ENCODE data around the gene CARHSP1.
"Not testable (repeated sequence)": the region's sequence is repeated elsewhere in the genome, so short reads cannot be mapped to it uniquely, and the experiment has no call there.

The CARHSP1 gene

DNA sequence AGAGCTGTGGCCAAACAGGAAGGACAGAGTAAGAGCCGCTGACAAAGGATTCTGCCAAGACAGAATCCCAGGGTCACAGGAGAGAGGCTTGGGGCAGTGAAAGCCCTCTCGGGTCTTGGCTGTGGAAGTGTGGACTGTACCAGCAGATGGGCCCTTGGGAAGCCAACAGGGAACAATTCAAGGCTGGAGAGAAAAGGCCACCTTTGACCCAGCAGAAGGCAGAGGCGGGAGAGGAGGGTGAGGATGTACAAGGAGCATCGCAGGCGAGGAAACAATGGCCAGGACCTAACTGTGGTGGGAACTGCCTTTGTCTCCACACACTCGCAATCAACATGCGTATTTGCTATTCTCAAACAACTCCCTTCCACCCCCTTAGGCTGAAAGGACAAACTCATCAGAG is 15.7 kb downstream of the CARHSP1 start:
- DNase-seq: no peak

DNA sequence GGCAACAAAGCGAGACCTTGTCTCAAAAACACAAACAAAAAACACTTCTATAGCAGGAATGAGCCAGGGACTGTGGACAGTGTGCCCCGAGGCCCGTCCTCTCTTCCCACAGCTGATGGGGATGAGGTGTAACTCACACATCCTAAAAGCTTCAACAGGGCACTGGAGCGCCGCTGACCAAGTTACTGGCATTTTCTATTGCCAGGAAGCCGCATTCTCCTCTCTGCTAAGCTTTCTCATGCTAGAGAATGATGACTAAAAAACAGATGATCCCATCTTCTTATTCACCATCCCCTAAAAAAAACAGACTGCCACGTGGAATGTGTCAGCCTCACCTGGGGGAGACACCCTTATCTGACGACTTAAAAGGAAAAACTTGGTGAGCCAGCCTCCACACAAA is 16.3 kb downstream of the CARHSP1 start:
- no peak for DNase-seq

DNA sequence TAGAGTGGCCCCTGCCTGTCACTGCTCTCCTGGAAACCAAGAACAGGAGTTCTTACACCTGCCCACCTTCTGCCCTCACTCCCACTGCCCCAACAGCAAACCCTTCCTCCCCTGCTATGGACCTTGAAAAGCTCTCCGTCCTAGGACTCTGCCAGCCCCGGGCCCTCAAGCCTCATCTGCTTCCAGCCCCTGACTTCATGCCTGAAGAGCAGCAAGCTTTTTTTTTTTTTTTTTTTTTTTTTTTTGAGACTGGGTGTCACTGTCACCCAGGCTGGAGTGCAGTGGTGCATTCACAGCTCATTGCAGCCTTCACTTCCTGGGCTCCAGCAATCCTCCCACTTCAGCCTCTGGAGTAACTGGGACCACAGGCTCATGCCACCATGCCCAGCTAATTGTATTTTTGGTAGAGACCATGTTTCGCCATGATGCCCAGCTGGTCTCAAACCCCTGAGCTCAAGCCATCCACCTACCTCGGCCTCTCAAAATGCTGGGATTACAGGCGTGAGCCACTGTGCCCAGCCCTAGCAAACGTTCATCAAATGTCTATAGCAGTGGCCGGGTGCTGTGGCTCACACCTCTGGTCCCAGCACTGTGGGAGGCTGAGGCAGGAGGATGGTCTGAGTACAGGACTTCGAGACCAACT is 16.9 kb downstream of the CARHSP1 start:
- no peak for DNase-seq

DNA sequence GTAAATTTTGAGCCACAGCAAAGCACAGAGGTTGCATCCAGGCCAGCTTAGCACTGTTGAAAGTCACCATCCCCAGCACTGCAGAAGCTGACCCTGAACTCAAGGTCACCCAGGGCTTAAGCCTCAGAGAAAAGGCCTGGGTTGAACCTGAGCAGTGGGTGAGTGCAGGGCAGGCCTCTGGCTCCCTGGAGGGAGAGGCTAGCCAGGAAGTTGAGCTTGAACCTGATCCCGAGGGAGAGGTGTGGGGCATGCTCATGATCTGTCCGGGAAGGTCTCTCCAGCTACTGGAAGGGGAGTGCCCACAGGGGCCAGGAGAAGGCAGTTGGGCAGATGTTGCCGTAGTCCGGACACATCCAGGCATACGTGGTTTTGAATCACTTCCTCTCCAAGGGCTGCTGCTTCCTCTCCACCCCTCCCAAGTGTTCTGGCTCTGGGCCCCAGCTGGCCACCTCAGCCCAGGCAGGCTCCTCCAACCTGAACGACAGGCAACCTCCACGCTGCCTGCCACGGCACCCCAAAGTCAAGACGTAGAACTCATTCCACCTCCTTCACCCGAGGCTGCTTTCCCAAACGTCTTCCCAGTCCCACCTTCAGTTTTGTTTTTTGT is 18.4 kb downstream of the CARHSP1 start:
- no peak for DNase-seq

DNA sequence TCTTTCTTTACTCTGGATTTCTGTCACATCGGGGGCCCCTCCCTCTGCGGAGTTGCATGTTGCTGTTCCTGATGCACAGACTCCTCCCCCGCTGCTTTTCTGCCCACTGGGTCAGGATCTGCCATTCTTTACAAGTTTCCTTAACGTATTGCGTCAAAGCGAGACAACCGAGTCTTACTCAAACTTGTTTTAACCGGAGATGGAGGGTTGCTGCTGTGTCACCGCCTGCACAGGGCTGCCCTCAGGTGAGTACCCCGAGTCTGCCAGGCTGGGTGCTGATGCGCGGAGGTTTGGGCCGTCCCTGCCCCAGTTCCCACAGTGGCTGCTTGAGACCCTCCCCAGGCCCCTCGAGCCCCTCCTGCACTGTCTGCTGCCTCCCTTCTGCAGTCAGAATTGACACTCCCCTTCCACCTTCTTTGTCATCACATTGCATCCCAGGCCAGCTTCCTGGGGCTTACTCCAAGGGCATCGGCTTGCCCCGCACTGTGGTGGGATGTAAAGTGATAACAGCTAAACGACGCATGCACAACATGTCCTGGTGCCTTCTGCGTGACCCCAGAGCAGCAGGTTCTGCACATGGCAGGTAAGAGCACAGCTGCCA is 19.3 kb downstream of the CARHSP1 start:
- no peak for DNase-seq

DNA sequence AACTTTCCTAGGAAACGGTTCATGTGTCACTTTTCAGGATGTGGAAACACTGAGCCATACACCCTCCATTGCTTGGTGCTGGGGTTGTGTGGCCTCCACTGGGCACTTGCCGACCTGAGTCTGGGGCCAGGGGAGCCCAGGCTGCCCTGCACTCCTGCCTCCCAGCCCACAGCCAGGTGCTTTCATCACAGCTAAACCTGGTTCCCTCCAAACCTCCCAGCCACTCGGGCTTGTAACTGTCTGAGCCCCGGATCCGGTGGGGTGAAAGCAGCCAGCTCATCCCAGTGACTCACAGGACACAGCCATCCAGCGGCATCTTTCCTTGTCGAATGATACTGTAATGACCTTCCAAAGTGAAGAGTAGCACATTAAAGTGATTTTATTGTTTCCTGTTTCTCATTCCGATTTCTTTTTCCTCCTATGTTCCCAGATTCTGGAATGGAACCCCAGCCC is 19.8 kb downstream of the CARHSP1 start:
- peak; percentile 47 for DNase-seq

DNA sequence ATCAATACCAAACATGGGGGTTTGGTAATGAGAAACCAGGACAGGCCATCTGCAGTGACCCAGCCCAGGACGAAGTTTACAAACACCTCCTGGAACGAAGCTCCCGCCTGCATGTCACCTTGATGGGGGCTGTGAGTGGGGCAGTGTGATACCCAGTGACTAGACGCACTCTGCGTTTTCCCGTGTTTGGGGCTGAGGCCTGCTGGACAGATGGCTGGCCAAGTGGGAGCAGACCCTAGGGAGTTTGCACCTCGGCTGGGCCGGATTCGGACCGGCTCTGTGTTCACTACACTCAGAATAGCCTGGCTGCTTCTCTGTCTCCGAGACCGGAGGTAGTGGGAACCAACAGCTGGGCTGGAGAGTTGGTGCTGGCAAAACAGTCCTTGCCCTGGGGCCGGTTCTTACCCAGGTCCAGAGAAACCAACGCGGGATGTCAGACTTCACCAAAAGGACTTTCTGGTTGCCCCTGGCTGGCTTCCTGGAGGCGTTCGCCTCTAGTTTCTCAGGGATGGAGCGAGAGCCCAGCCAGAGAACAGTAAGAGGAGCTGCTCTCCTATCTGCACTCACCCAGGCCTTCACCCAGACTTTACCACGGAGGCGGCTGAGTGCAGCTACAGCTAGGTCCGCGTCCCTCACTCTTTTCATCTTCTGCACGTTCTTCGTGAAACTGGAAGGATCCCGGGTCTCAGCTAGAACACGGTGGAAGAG is 20.4 kb downstream of the CARHSP1 start:
- DNase-seq: no peak

DNA sequence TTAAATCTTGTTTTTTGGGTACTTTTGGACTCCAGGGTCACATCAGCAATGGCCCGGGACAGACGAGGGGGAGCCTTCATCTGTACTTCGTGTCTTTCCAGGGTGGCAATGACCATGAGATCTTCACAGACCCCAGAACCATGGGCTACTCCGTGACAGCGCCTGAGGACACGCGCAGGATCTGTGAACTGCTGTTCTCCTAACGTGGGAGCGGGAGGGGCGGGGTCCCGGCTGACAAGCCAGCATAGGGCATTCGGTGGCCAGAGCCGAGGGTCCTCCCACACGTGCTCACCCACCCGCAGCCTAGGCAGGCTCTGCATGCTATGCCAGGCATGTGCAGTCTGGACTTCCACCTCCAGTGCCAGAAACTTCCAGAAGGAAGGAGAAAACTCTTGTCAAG is 21.2 kb downstream of the CARHSP1 start:
- DNase-seq: no peak

DNA sequence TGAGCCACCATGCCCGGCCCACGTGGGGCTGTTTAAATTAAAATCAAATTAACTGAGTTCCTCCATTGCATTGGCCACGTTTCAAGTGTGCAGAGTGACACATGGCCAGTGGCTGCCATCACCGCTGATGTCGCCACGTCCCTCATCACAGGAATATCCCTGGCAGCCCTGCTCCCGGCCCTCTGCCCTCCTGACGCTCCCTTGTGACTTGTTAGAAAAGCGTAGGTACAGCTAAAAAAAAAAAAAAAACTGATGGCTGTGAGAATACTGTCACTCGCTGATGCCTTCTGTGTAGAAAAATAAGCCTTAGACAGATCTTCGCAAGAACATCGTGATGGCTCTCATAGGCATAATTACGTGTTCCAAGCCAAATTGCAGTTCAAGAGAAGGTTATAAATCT is 21.7 kb downstream of the CARHSP1 start:
- DNase-seq: no peak

DNA sequence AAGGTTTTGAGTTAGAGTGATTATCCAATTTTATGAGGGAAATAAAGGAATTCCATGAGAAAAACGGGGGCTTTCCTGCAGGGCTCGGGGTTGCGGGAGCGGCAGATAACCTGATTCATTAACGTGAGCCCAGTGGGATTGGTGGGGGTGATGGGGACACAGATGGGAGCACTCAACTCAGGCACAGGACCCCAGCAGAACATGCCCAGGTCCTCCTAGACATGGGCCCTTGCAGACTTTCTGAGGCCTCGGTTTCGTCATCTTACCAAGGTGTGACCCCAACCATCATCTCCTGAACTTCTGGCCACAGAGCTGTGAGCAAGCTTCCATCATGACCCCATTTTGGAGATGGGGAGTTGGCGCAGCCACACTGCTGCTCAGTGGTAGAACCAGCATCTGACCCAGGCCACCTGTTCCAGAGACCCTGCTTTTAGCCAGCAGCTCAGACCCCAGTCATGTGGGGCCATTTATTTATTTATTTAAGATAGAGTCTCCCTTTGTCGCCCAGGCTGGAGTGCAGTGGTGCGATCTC is 22.3 kb downstream of the CARHSP1 start:
- DNase-seq: no peak

DNA sequence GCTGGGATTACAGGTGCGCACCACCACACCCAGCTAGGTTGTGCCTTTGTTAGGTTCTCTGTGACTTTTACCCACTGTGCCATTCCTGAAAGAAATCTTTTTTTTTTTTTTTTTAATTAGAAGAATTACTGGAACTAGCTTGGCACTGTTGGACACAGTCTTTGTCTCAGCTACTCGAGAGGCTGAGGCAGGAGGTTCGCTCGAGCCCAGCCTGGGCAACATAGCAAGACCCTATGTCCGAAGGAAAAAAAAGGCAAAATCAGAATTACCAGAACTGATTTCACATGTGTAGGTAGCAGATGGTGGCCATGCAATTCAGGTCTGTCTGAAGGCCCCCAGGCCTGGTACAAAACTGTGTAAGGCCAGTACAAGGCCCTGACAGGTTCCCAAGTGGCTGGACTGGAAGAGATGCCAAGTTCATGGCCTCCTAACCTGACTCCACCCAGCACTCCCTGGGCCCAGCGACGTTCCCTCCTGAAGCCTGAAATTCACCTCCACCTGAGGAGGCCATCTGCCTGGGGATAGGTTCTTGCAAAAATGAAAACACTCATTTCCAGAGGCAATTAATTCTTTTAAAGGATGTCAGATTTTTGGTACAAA is 23.0 kb downstream of the CARHSP1 start:
- no peak for DNase-seq

DNA sequence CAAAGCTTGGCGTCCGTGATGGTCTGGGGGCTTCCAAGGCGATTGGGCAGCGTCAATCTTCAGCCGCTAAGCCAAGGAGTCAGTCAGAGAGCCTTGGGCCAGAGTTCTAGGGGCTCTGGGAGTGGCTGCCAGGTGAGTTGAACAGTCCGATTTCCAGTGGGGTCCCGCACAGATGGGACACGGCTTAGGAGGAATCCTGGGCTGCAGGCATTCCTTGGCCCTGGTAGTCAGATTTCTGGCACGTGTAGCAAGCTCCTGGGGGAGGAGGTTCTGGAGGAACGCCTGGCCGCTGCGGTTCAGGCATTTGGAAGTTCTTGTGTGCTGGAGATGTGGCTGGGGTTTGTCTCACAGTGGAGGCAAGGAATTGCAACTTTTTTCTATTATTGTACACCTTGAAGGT is 25.5 kb downstream of the CARHSP1 start:
- DNase-seq: not testable (repeated sequence)

DNA sequence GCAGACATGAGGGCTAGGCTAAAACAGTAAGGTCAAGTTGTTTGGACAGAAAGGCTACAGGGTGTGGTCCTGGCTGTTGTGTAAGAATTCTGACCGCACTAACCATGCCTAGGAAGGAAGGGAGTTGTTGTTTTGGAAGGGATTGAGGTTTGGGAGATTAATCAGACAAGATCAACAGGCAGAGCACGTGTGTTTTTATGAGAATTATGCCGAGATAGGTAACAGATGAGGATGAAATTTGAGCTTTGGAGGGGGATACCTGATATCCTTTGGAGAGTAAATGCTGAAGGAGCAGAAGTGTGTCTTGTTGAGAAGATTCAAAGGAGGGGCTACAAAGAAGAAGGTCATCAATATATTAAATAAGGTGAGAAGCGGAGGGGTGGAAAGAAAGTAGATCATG is 26.8 kb downstream of the CARHSP1 start:
- DNase-seq: not testable (repeated sequence)

DNA sequence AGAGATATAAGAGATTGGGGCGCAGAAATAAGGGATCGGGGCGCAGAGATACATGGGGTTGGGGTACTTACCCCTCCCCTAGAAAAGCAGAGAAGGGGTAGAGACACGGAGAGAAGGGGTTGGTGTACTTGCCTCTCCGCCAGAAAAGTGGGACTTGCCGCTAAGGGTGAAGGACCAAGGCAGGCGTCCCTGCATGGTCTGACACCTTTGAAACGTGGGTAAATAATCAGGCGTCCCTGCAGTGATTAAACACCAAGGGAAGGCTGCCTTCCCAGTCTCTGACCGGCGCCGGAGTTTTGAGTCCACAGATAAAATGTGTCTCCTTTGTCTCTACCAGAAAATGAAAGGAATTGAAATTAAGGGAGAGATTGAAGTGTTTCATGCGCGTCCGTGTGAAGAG is 31.2 kb downstream of the CARHSP1 start:
- DNase-seq: not testable (repeated sequence)

DNA sequence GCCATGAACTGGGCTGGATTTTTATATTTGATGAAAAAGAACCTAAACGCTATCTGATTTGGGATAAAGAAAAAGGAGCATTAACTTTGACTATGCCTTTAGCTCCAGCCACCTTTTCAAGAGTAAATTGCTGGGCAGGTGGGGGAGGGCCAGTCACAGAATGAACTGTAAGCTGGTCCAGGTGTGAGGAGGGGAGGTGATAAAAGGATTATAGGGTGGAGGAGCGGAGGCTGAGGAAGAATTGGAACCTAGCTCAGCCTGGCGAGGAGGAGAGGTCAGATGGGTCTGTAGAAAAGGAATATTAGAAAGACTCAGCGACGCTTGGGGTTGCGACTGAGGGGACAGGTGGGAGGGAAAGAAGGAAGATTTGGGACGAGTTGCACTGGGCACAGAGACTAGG is 32.0 kb downstream of the CARHSP1 start:
- DNase-seq: not testable (repeated sequence)

DNA sequence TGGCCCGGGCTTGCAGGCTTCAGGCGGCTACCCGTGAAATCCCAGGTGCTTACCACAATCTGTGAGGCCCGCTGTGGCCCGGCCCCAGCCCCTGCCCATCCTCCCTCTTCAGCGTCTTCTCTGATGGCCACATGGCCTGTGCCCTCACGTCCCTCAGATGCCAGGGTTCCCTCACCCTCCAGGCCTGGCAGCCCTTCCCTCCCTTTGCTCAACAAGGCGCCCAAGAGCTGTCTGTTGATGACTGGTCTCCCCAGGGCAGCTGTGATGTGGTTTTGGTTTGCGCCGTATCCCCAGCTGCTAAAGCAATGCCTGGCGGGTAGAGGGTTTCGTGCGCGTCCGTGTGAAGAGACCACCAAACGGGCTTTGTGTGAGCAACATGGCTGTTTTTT is 36.1 kb downstream of the CARHSP1 start:
- DNase-seq: no peak

DNA sequence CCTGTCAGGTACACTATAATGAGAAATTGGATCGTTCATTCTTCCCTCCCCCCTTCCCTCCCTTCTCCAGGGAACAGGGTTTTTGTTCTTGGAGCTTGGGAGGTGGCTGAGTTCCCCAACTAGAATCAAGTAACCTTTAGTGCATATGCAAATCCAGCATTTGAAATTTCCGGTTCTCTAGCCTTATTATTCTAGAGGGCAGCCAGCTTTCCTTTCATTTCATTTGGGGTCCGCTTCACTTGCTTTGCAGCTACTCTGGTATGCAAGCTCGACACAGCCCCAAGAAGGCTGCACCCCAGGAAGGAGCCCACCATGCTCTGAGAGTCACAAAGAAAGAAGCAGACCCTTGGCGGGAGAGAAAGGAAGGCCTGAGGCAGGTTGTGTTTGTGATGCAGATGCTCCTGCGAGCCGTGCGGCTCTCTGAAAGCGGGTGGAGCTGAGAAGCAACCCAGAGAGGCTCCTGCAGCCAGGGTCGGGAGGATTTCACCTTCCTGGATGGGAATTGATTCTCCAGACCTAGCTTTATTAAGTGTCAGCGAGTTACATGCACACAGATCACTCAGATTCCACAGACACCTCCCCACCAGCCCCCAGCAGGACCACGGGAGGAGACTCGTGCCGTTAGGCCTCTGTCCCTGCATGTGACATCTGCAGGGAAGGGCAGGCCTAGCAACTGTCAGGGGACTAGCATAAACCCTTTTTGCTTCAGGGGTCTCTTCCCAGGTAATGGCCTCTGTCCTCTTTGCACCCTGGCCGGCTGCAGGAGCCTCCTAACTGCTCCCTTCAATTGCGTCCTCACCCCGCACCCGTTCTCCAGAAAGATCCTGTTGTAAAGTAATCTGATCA is 36.7 kb downstream of the CARHSP1 start:
- DNase-seq: no peak

DNA sequence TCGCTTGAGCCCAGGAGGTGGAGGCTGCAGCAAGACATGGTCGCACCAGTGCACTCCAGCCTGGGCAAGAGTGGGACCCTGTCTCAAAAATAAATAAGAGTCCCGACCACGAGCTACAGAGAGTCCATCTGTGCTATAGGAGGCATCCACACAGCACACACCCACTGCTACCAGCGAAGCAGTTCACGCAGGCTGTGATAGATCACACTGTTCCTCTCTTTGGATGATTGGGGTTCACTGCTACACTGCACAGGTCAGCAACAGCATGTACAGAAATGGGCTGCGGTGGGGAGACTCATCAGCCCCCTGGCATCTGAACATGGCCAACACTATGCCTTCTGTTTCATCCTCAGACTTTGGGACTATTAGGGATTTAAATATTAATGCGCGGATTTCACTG is 37.4 kb downstream of the CARHSP1 start:
- DNase-seq: no peak

DNA sequence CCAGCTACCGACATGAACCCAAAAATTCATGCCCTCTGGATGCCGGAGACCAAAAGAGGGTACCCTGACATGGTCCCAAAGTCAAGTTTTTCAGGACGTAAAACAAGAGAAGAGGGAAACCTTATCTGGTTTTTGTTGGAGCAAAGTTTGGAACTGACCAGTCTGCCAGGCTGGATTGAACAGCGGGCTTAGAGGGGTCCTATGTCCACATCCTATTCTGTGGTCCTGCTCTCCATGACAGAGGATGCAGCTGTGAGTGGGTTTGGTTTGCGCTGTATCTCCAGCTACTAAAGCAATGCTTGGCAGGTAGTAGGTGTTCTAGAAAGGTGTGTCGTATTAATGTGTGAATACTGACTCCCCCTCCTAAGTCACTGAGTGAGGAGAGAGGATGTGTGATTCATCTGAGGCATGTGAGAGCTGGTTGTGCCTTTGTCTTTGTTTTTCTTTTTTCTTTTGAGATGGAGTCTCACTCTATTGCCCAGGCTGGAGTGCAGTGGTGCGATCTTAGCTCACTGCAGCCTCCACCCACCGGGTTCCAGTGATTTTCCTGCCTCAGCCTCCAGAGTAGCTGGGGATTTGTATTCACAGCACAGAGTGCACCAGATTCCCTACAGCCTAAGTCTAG is 40.2 kb downstream of the CARHSP1 start:
- no peak for DNase-seq

DNA sequence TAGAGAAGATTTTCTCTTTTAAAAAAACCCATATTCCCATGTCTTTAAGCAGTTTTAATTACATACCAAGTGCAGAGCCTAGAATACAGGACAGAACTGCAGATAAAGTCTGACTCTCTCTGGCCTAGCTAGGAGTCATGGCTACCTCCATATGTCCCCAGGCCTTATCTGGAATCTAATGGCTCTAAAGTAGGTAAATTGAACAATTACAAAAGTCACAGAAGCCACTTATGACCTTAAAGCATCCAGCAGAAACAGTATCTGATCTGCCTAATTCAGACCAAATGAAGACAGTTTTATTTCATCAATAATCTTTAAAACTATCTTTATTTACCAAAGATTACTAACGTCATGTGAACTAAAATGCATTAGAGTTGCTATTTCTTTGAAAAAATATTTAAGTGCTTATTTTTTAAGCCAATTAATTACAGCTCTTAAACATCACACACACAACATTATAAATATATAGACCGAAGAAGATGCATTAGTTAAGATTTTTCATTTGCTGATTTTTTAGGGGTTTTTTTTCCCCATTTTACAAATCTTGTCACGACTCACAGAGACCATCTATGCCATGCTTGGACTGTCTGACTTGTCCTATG is 42.4 kb downstream of the CARHSP1 start:
- no peak for DNase-seq

DNA sequence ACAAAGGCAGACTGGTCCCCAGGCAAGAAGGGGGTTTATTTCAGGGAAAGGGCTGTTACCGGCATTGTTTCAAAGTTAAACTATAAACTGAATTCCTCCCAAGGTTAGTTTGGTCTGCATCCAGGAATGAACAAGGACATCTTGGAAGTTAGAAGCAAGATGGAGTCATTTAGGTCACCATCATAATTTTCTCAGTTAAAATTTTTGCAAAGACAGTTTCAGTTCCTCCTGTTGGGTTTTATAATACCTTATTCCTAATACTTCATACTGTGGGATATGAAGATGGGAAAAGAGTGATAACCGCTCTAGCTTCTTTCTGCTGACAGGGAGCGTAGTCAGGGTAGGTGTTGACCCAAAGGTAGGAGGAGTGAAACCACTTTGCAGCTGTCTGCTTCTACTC is 46.4 kb downstream of the CARHSP1 start:
- DNase-seq: no peak

Data from amniotic stem cell (primary cell).